K562 (cell line): ENCODE measurements around the gene CCDC192. TPM values are rescaled to one million over a fixed set of nuclear protein-coding genes. Genes with fewer than 3 reads are reported as not detected.

Source experiments
- ATAC-seq: fragments of 200-7000 bp; cut with Tn5 transposase; 3 replicates; pipeline ENCODE4 v1.9.1; 2020; ENCODE audit warnings: moderate library complexity
- BruUV-seq: library from RNA; stranded (reverse); fragments of 400-500 nt; replicated peaks from 2 replicates; lab custom pipeline; 2021; lab: Mats Ljungman, UMichigan
- CTCF ChIA-PET: fragments of 300-600 bp; formaldehyde crosslinking; extraction: SDS; loops from one replicate; lab custom pipeline; 2021; ENCODE audit warnings: low intra/inter-chr PET ratio; lab: Yijun Ruan, JAX
- POLR2A ChIA-PET: fragments of 300-600, 350-650 bp; sonication (Branson Sonifier 250); formaldehyde crosslinking; extraction: SDS; loops from one replicate; lab custom pipeline; 2021; ENCODE audit warnings: antibody characterized with exemption, inconsistent platforms; lab: Yijun Ruan, JAX
- DNase-seq, 4 experiments: peaks; one replicate each; pipeline versions ENCODE4 v3.0.0 to v3.0.0-alpha.2; 2011 to 2018; ENCODE audit warnings: low spot score in 3 of 4, mixed read lengths in 3 of 4; ENCODE audit errors: extremely low read depth in 1 of 4
- FAIRE-seq: peaks from 2 replicates; lab custom pipeline; 2011; peaks lifted over from hg19 to GRCh38; lab: Jason Lieb, UNC
- H2AFZ ChIP-seq: 2 replicates; pipeline ENCODE4 v1.6.0; 2011; ENCODE audit warnings: low read depth, low read length, control low read depth, inconsistent platforms
- H3K27ac ChIP-seq: fragments of 200-600 bp; 3 replicates; pipeline ENCODE4 v1.8.0; 2011; ENCODE audit warnings: low read depth, mild to moderate bottlenecking, control low read depth, inconsistent platforms, low read length, moderate library complexity, mixed read lengths; ENCODE audit errors: extremely low read depth
- H3K27me3 ChIP-seq, 2 experiments: fragments of 300-600 bp in 1 of 2; 2 replicates in 1 of 2; 3 replicates in 1 of 2; pipeline versions ENCODE4 v1.6.0 to v1.8.0; 2011; ENCODE audit warnings: inconsistent platforms in 2 of 2, low read length in 2 of 2, mild to moderate bottlenecking in 1 of 2, mixed read lengths in 1 of 2, moderate library complexity in 1 of 2; ENCODE audit not compliant: control insufficient read depth in 2 of 2, insufficient read depth in 2 of 2
- H3K36me3 ChIP-seq: fragments of 300-600 bp; 3 replicates; pipeline ENCODE4 v1.8.0; 2011; ENCODE audit warnings: mild to moderate bottlenecking, low read length, inconsistent platforms; ENCODE audit not compliant: control insufficient read depth, insufficient read depth
- H3K4me1 ChIP-seq, 2 experiments: fragments of 200-600 bp in 1 of 2; replicated peaks in 1 of 2; 2 replicates in 1 of 2; 3 replicates in 1 of 2; pipeline versions ENCODE4 v1.5.1 to v1.8.0; 2011; ENCODE audit warnings: inconsistent platforms in 2 of 2, low read length in 2 of 2, mild to moderate bottlenecking in 1 of 2, mixed read lengths in 1 of 2, moderate library complexity in 1 of 2; ENCODE audit not compliant: control insufficient read depth in 2 of 2, insufficient read depth in 2 of 2
- H3K4me2 ChIP-seq: 2 replicates; pipeline ENCODE4 v1.6.1; 2011; ENCODE audit warnings: low read length, control low read depth, inconsistent platforms, mixed read lengths; ENCODE audit not compliant: insufficient read depth
- H3K4me3 ChIP-seq: fragments of 200-600 bp; sonication (generic), shearing (Covaris generic); 2 replicates; pipeline ENCODE4 v1.5.1; 2016; ENCODE audit warnings: control low read depth, inconsistent platforms
- H3K79me2 ChIP-seq: fragments of 200-600 bp; 3 replicates; pipeline ENCODE4 v1.8.0; 2011; ENCODE audit warnings: low read length, inconsistent platforms; ENCODE audit not compliant: control insufficient read depth, insufficient read depth
- H3K9ac ChIP-seq, 2 experiments: 2 replicates each; pipeline versions ENCODE4 v1.6.0 to v1.6.1; 2011; ENCODE audit warnings: low read depth in 2 of 2, low read length in 2 of 2, control low read depth in 1 of 2, inconsistent platforms in 1 of 2, mild to moderate bottlenecking in 1 of 2, mixed read lengths in 1 of 2; ENCODE audit not compliant: insufficient read depth in 1 of 2
- H3K9me1 ChIP-seq: one replicate; pipeline ENCODE4 v1.6.0; 2011; ENCODE audit warnings: inconsistent platforms, mild to moderate bottlenecking, low read length, moderate library complexity; ENCODE audit not compliant: control insufficient read depth, insufficient read depth
- H3K9me3 ChIP-seq: replicated peaks from 2 replicates; pipeline ENCODE4 v1.5.1; 2011; ENCODE audit warnings: low read depth, low read length, inconsistent platforms; ENCODE audit not compliant: control insufficient read depth, insufficient read depth
- H4K20me1 ChIP-seq: replicated peaks from 2 replicates; pipeline ENCODE4 v1.6.1; 2011; ENCODE audit warnings: low read length, inconsistent platforms, mixed read lengths; ENCODE audit not compliant: control insufficient read depth, insufficient read depth
- BDP1 ChIP-seq: IDR thresholded peaks from 3 replicates; pipeline ENCODE4 v1.6.1; 2011; ENCODE audit not compliant: insufficient read length, insufficient read depth
- DMBX1 ChIP-seq: fragments of 250-450 bp; sonication (Bioruptor Pico); IDR thresholded peaks from 2 replicates; pipeline ENCODE4 v1.8.0; 2022; ENCODE audit warnings: inconsistent platforms, mild to moderate bottlenecking, moderate library complexity, borderline replicate concordance
- EHMT2 ChIP-seq: fragments of 450-650 bp; IDR thresholded peaks from 2 replicates; pipeline ENCODE4 v1.6.1; 2018; ENCODE audit warnings: antibody characterized with exemption
- ESRRB ChIP-seq: fragments of 250-450 bp; sonication (Bioruptor Pico); IDR thresholded peaks from 2 replicates; pipeline ENCODE4 v1.5.0; 2020; ENCODE audit warnings: mild to moderate bottlenecking, moderate library complexity, borderline replicate concordance
- KDM1A ChIP-seq, 2 experiments: fragments of 450-650 bp; IDR thresholded peaks; 2 replicates each; pipeline ENCODE4 v1.6.1; 2016; ENCODE audit warnings: mild to moderate bottlenecking in 2 of 2
- LEF1 ChIP-seq: fragments of 450-650 bp; IDR thresholded peaks from 2 replicates; pipeline ENCODE4 v1.6.1; 2016; ENCODE audit warnings: mild to moderate bottlenecking
- RBFOX2 ChIP-seq: fragments of 200-400 bp; formaldehyde crosslinking; IDR thresholded peaks from 2 replicates; pipeline ENCODE4 v1.6.1; 2017; ENCODE audit warnings: low read depth, mild to moderate bottlenecking, low read length, moderate library complexity
- RHOXF2B ChIP-seq: fragments of 250-450 bp; sonication (Bioruptor Pico); conservative IDR thresholded peaks from 2 replicates; pipeline ENCODE4 v1.5.1; 2021
- TAF1 ChIP-seq: IDR thresholded peaks from 2 replicates; pipeline ENCODE4 v1.6.1; 2011; ENCODE audit warnings: mild to moderate bottlenecking, low read length, moderate library complexity; ENCODE audit not compliant: insufficient read depth, control insufficient read depth, severe bottlenecking; ENCODE audit errors: extremely low read depth
- TEAD1 ChIP-seq, 2 experiments: fragments of 450-650 bp in 1 of 2; sonication (generic) in 1 of 2; formaldehyde crosslinking; IDR thresholded peaks; 2 replicates each; pipeline versions ENCODE4 v1.4.0 to v1.8.0; 2020 to 2022; ENCODE audit warnings: mild to moderate bottlenecking in 2 of 2, missing genetic modification reagents in 1 of 2
- TRIM28 ChIP-seq: fragments of 450-650 bp; IDR thresholded peaks from 2 replicates; pipeline ENCODE4 v1.6.1; 2017
- WGBS: fragments of 100-300 bp; shearing (Covaris generic); methylation state at CpG from one replicate; pipeline ENCODE4 v1.1.6; 2016; ENCODE audit warnings: low coverage, mixed read lengths; ENCODE audit not compliant: insufficient coverage; ENCODE audit errors: missing lambda C conversion rate; 5-methylcytosine and 5-hydroxymethylcytosine counted together
- in situ Hi-C: fragments of 300-500 bp; cut with MboI; formaldehyde crosslinking; loops from 4 replicates; pipeline ENCODE4 v1.15.0; 2018; ENCODE audit warnings: inconsistent platforms, mixed read lengths
- intact Hi-C: fragments of 100-400 bp; cut with micrococcal nuclease; formaldehyde crosslinking; loops from 2 replicates; pipeline ENCODE4 v1.14.2; 2022
- polyA plus RNA-seq, 8 experiments: library from polyadenylated mRNA; depleted of rRNA in 4 of 8; stranded (reverse) in 5 of 8; unstranded in 3 of 8; fragments of >200 nt; fragmentation: Nextera tagmentation in 2 of 8; fragmentation: Illumina TruSeq in 1 of 8; extraction: Ambion mirVana in 2 of 8; extraction: Trizol in 1 of 8; gene quantifications; 2 replicates each; pipeline versions ENCODE4 v1.2.1 to v1.2.3, GENCODE V29; 2011 to 2014; ENCODE audit warnings: inconsistent platforms in 1 of 8, missing spikeins in 1 of 8
- total RNA-seq, 7 experiments: library from RNA; depleted of rRNA in 6 of 7; stranded (reverse); fragments of >200 nt in 6 of 7; fragmentation: Illumina TruSeq in 2 of 7; extraction: Trizol in 2 of 7; gene quantifications; 2 replicates each; pipeline versions ENCODE4 v1.2.1 to v1.2.3, GENCODE V29; 2011 to 2021; ENCODE audit warnings: low replicate concordance in 1 of 7

Gene CCDC192
- total and polyA plus RNA-seq, 9 of the 15 experiments (the other 6 are each of a cell fraction or from before 2014, with no cell fraction given) = 0.21 to 0.66 (median 0.38) TPM; not detected in 2

GRCh38 chr5:127766676-127767335 lies 63.6 kb downstream of the CCDC192 start:
- DNase-seq (no peak), FAIRE-seq (no peak), ATAC-seq (no peak)
- BruUV-seq = no TSS peak
- H3K36me3 ChIP-seq = no peaks in the 10 kb centered on the region
- H3K4me2 ChIP-seq = no peak overlapping the region
- H3K9ac ChIP-seq = no peak overlapping the region
- no peak overlapping the region for H3K27ac ChIP-seq
- no peaks in the 10 kb centered on the region for H3K9me3 ChIP-seq
- intact Hi-C loops (no loop called here), in situ Hi-C loops (no loop called here)
- no peaks in the 10 kb centered on the region for H3K4me1 ChIP-seq
- no peak overlapping the region for H3K4me3 ChIP-seq
- ChIA-PET POLR2A (no interaction called here), CTCF (no interaction called here)
- H3K27me3 ChIP-seq = no peaks in the 10 kb centered on the region
- H3K79me2 ChIP-seq = no peaks in the 10 kb centered on the region
- TF ChIP-seq ESRRB (CRISPR knock-in tag) (no peak), TAF1 (no peak), KDM1A (IDR thresholded peaks at IDR 0.05) (no peak), LEF1 (no peak), TEAD1 (CRISPR knock-in tag; IDR thresholded peaks at IDR 0.05) (no peak), EHMT2 (no peak), RBFOX2 (no peak), DMBX1 (no peak), BDP1 (no peak), RHOXF2B (CRISPR knock-in tag) (no peak), TRIM28 (no peak)
- 3% methylated on average over 2 of the region's 2 CpGs for WGBS
- H3K9me1 ChIP-seq = no peaks in the 10 kb centered on the region
- no peaks in the 10 kb centered on the region for H4K20me1 ChIP-seq
- H2AFZ ChIP-seq = no peak overlapping the region
